ENCODE data around the gene GPC6. TPM values are rescaled to one million over a fixed set of nuclear protein-coding genes. Genes with fewer than 3 reads are reported as not detected.
"Not testable (repeated sequence)": the region's sequence is repeated elsewhere in the genome, so short reads cannot be mapped to it uniquely, and the experiment has no call there.

Gene GPC6
- polyA plus RNA-seq (ENCODE audit: insufficient read length in 4 of 4), result 10 to 100 TPM; 47.9 to 66.1 (median 61.3) TPM

- DNase-seq (ENCODE audit: low read depth in 4 of 4, low spot score in 2 of 4), result peak; percentile 74 to 93 (median 88)
Measured at GRCh38 chr13:93226623-93227279, at the start of gene GPC6. GPC6 (plus strand) TSS chr13:93226807.

GRCh38 chr13:93180356-93180969, 46.1 kb upstream of the GPC6 start:
- DNase-seq (ENCODE audit: low read depth in 4 of 4, low spot score in 2 of 4), result no peak

GRCh38 chr13:93182406-93182805, 44.2 kb upstream of the GPC6 start:
- DNase-seq (ENCODE audit: low read depth in 4 of 4, low spot score in 2 of 4), result no peak

GRCh38 chr13:93183302-93183701, 43.3 kb upstream of the GPC6 start:
- DNase-seq (ENCODE audit: low read depth in 4 of 4, low spot score in 2 of 4), result no peak

- DNase-seq (ENCODE audit: low read depth in 4 of 4, low spot score in 2 of 4), result no peak
Measured at GRCh38 chr13:93190006-93190405, 36.6 kb upstream of the GPC6 start.

- no peak for DNase-seq (ENCODE audit: low read depth in 4 of 4, low spot score in 2 of 4)
Measured at GRCh38 chr13:93193682-93194081, 32.9 kb upstream of the GPC6 start.

- DNase-seq (ENCODE audit: low read depth in 4 of 4, low spot score in 2 of 4), result no peak
Measured at GRCh38 chr13:93199856-93200255, 26.8 kb upstream of the GPC6 start.

GRCh38 chr13:93200626-93201025, 26.0 kb upstream of the GPC6 start:
- DNase-seq (ENCODE audit: low read depth in 4 of 4, low spot score in 2 of 4), result no peak

- no peak for DNase-seq (ENCODE audit: low read depth in 4 of 4, low spot score in 2 of 4)
Measured at GRCh38 chr13:93201992-93202558, 24.5 kb upstream of the GPC6 start.

GRCh38 chr13:93206778-93207392, 19.7 kb upstream of the GPC6 start:
- DNase-seq (ENCODE audit: low read depth in 4 of 4, low spot score in 2 of 4), result not testable (repeated sequence)

- DNase-seq (ENCODE audit: low read depth in 4 of 4, low spot score in 2 of 4), result no peak
Measured at GRCh38 chr13:93216122-93216521, 10.5 kb upstream of the GPC6 start.

GRCh38 chr13:93217721-93218261, 8.8 kb upstream of the GPC6 start:
- DNase-seq (ENCODE audit: low read depth in 4 of 4, low spot score in 2 of 4), result no peak

GRCh38 chr13:93218583-93218982, 8.0 kb upstream of the GPC6 start:
- DNase-seq (ENCODE audit: low read depth in 4 of 4, low spot score in 2 of 4), result no peak

GRCh38 chr13:93220073-93220472, 6.5 kb upstream of the GPC6 start:
- DNase-seq (ENCODE audit: low read depth in 4 of 4, low spot score in 2 of 4), result no peak

GRCh38 chr13:93222976-93223375, 3.6 kb upstream of the GPC6 start:
- no peak for DNase-seq (ENCODE audit: low read depth in 4 of 4, low spot score in 2 of 4)

- DNase-seq (ENCODE audit: low read depth in 4 of 4, low spot score in 2 of 4), result no peak
Measured at GRCh38 chr13:93224535-93224934, 2.1 kb upstream of the GPC6 start.

- DNase-seq (ENCODE audit: low read depth in 4 of 4, low spot score in 2 of 4), result no peak
Measured at GRCh38 chr13:93225610-93226009, 997 bp upstream of the GPC6 start.

GRCh38 chr13:93226065-93226622, 463 bp upstream of the GPC6 start:
- DNase-seq (ENCODE audit: low read depth in 4 of 4, low spot score in 2 of 4), result no peak

- peak in 2 of 4 donors; percentile 44 to 74 for DNase-seq (ENCODE audit: low read depth in 4 of 4, low spot score in 2 of 4)
Measured at GRCh38 chr13:93227280-93227877, 772 bp downstream of the GPC6 start.

- peak; percentile 59 to 89 (median 81) for DNase-seq (ENCODE audit: low read depth in 4 of 4, low spot score in 2 of 4)
Measured at GRCh38 chr13:93227878-93228642, 1.5 kb downstream of the GPC6 start.
